A549 (cell line): ENCODE results near the gene RRP15.
A peak's percentile ranks its signal among the peaks of the same experiment; 100 is the strongest.

Source experiments
- CHD2 ChIP-seq: fragments of 150-350 bp; IDR thresholded peaks from 2 replicates; pipeline ENCODE4 v1.6.1; 2014; ENCODE audit warnings: low read length; ENCODE audit not compliant: partially characterized antibody
- CTCF ChIP-seq: fragments of >200 bp; sonication (Bioruptor Twin); formaldehyde crosslinking; IDR thresholded peaks from 3 replicates; pipeline ENCODE4 v1.5.1; 2016
- EP300 ChIP-seq, 2 experiments: fragments of >200 bp; sonication (Bioruptor Twin); formaldehyde crosslinking; IDR thresholded peaks; 2 replicates in 1 of 2; 3 replicates in 1 of 2; pipeline ENCODE4 v1.6.1; 2016 to 2017
- FOXS1 ChIP-seq: fragments of 250-450 bp; sonication (Bioruptor Pico); IDR thresholded peaks from 2 replicates; pipeline ENCODE4 v1.5.0; 2020; ENCODE audit warnings: mild to moderate bottlenecking, moderate library complexity
- HOXB13 ChIP-seq: fragments of 250-450 bp; sonication (Bioruptor Pico); IDR thresholded peaks from 2 replicates; pipeline ENCODE4 v1.5.0; 2020; ENCODE audit warnings: low read depth, mild to moderate bottlenecking, moderate library complexity
- MAZ ChIP-seq: fragments of 150-350 bp; IDR thresholded peaks from 2 replicates; pipeline ENCODE4 v1.6.1; 2014; ENCODE audit warnings: antibody characterized with exemption, low read depth, low read length, borderline replicate concordance
- MYC ChIP-seq: IDR thresholded peaks from 2 replicates; pipeline ENCODE4 v1.6.1; 2012; ENCODE audit warnings: mild to moderate bottlenecking, inconsistent platforms, low read length, improper control_type of control experiment, borderline replicate concordance
- NFE2L2 ChIP-seq: fragments of 150-350 bp; conservative IDR thresholded peaks from 2 replicates; pipeline ENCODE4 v1.6.1; 2014; ENCODE audit warnings: low read length
- POLR2A ChIP-seq: IDR thresholded peaks from 2 replicates; pipeline ENCODE4 v1.6.1; 2012; ENCODE audit warnings: mild to moderate bottlenecking, low read length
- RAD21 ChIP-seq, 2 experiments: fragments of >200 bp in 1 of 2; sonication (Bioruptor Twin) in 1 of 2; formaldehyde crosslinking in 1 of 2; IDR thresholded peaks in 1 of 2; conservative IDR thresholded peaks in 1 of 2; 2 replicates in 1 of 2; 3 replicates in 1 of 2; pipeline ENCODE4 v1.6.1; 2012 to 2018; ENCODE audit warnings: inconsistent platforms in 1 of 2
- RCOR1 ChIP-seq: fragments of 150-350 bp; IDR thresholded peaks from 2 replicates; pipeline ENCODE4 v1.6.1; 2014; ENCODE audit warnings: antibody characterized with exemption, low read length, low read depth

DNA sequence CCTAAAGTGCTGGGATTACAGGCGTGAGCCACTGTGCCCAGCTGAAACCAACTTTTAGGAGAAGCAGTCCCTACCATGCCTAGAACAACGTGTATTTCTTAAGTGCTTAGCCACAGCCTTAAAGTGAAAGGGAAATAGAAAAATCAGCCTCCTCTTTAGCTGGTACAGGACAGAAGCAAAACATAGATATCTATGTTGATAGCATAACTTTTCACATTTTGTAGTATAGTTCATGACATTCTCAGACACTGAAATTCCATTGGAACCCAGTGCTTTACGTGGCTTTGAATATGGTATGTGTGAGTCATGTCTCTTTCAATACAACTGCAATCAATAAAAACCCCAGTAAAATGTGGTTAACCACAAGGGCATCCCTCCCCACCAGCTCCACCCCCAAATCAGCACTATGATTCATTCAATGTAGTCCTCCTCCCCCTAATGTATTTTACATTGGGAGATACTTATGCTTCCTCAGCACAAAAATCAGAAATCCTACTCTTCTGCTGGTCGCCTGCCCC, 92.1 kb downstream of the RRP15 start:
- no peak for TF ChIP-seq POLR2A
- TF ChIP-seq CHD2 = no peak
- no peak for TF ChIP-seq RCOR1
- TF ChIP-seq MYC = no peak
- peak; percentile 55; the same call in 1 of the 2 replicates for TF ChIP-seq FOXS1 (CRISPR knock-in tag)
- TF ChIP-seq CTCF = no peak
- no peak for TF ChIP-seq MAZ
- peak; percentile 87 to 95; a peak in 4 of 5 replicates for TF ChIP-seq EP300 (IDR thresholded peaks at IDR 0.05)
- no peak for TF ChIP-seq NFE2L2
- TF ChIP-seq RAD21 (conservative IDR thresholded peaks at IDR 0.05 in 1 of 2, IDR thresholded peaks at IDR 0.05 in 1 of 2) = peak; percentile 24 to 46; a peak in 4 of 5 replicates
- peak; percentile 47; the same call in 1 of the 2 replicates for TF ChIP-seq HOXB13
